Measurements from ENCODE around the gene MAP3K2.

MAP3K2 gene

DNA sequence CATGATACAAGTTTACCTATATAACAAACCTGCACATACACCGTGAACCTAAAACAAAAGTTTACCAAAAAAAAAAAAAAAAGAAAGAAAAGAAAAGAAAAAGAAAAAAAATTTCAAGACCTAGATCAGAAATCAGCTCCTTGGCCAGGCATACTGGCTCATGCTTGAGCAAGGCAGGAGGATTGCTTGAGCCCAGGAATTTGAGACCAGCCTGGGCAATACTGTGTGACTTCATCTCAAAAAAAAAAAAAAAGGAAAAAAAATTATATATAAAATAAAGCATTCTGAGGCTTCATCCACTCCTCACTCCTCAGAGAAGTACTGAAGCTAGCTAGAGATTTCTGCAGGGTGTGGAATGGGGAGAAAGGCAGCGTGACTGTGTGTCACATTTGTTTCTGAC lies 18.7 kb upstream of the MAP3K2 start:
- DNase-seq, result no peak

DNA sequence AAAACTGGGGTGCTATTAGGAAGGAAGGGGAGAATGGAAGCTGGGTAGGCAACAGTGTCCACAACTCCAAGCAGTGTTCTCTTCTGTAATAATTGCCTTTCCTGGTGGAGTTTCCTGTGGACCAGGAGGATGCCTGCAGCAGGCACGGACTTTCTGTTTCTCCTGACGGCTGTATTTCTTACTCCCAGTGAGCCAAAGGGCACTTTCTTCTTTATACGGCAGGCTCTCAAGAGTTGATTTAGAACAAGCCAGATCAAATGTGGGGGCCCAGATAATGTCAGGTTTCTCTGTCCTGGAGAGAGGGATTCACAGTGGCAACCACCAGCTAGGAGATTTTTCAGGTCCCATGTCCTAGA lies 17.5 kb upstream of the MAP3K2 start:
- no peak for DNase-seq

DNA sequence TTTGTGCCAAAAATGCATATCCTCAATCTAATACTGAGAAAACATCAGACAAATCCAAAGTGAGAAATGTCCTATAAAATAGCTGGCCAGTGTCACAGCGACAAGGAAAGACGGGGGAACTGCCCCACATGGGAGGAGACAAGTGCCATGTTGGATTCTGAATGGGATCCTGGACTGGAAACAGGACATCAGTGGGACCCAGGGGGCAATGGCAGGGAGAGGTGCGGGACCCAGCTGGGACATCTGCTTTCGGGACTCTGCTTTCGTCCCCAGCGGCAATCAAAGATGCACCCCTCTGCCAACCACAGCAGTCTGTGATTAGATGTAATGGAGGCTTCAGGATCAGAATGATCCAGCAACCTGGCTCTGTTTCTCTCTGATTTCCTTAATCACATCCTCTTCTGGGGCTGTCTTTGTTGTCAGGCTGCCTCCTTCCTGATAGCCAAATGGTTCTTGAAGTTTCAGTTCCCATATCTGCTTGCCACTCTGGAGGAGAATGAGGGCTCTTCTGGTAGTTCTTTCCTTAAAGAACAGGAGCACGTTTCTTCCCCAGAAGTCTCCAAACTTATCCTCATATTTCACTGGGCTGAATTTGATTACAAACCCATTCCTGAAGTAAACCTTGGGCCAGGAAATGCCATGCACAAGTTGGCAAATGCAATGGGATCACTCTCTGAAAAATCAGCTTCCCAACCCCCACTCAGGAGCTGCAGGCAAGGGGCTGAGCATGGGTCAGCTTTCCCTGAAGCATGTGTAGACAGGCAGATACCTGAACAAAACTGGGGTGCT lies 16.9 kb upstream of the MAP3K2 start:
- no peak for DNase-seq

DNA sequence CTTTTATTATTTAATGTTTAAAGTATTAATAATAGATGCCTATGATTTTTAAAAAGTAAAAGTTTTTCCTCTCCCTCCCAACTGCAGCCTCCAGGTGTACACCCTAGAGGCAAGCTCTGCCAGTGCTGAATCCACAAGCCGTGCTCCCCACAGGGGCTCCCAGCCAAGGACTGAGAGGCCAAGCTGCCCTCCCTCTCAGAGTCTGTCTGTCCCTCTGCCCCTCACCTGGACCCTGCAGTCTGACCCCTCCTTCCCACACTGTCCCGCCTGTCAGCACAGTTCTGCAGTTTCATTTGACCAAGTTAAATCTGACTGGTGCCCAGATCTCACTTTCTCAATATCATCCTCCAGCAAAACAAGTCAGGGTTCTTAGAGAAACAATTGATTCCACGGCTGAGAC lies 15.7 kb upstream of the MAP3K2 start:
- no peak for DNase-seq

DNA sequence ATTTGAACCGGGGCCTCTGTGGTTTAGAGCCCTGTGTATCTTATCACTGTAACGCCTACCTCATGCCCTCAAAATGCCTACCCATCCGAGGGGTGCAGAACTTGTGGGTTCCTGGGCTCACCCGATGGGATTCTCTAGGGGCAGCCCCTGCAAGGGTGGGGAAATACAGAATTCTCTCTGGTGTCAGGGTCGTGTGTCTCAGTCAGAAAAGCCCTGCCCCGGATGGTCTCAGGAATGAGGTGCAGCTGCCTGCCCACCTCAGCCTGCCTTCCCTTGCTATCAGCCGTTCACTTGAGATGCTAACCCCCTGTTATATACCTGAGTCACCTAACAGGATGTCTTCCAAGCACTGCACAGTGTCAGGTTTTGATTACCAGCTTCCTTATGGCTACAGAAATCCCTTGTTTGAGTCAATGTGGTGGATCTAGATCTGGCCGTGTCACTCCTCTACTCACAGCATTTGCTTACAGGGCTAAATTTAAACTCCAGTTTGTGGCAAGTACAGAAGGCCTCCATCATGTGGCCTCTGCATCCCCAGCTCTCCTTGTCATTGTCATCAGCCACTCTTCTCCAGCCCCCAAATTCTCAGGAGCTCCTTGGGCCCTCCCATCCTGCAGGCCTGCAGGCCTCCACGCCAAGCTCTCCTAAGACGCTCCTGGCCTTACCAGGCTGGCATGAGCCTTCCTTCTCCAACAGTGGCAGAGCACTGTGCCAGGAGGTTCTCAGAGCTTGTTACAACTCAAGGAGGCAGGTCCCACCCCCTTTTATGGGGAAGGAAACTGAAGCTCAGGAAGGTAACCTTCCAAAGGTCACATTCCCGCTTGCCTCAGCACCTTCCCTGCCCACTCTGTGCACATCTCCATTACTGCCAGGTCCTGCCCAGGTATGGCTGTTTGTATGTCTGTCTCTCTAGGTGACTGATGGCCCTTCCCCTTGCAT lies 14.3 kb upstream of the MAP3K2 start:
- no peak for DNase-seq

DNA sequence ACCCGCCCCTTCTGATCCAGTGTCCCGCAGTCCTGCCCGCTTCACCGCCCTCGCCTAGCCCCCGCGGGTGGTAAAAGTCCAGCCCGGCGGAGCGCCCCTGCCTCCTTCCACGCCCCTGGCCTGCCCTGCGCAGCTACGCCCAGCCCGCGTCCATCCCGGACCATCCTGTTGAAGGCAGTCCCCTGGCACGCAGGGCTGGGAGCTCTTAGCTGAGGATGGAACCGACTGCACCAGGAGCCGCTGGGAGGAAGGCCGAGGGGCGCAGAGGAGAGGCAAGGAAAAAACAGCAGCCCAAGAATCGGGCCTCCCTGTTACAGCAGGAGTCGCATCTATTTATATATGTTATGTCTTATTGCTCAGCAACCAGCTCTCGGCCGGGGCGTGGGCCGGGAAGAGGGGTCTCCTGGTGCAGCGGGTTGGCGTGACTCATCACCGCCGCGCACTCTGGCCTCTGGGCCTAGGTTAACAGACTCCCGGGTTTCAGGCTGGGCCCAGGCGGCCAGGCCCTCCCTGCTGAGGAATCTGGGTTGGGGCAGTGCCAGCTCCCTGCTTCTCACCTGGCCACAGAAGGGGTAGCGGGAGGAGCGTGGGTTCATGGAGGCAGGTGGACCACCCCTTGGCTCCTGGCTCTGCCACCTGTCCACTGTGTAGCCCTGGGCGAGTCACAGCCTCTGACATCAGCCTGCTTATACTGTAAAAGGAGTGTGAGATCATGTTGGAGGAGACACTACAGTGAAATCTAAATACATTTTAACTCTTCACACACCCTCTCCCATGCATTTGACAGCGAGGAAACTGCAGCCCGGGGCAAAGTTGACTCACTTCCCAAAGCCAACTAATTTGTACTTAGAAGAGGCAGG lies 13.4 kb upstream of the MAP3K2 start:
- DNase-seq, result no peak

DNA sequence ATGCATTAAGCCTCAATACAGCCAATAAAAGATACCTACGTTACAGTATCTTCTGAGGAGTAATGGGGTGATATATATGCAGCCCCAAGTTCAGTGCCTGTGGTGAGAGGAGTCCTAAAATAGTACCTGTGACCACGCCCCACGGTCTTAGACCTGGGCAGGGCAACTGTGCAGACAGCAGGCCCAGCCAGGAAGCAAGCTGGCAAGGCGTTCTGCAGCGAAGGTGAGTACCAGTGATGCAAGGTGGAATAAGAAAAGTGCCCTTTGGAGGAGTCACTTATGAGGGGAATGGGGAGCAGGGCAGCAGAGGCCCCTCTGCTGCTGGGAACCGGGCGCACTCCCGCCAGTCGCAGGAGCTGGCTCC lies 12.7 kb upstream of the MAP3K2 start:
- DNase-seq, result no peak

DNA sequence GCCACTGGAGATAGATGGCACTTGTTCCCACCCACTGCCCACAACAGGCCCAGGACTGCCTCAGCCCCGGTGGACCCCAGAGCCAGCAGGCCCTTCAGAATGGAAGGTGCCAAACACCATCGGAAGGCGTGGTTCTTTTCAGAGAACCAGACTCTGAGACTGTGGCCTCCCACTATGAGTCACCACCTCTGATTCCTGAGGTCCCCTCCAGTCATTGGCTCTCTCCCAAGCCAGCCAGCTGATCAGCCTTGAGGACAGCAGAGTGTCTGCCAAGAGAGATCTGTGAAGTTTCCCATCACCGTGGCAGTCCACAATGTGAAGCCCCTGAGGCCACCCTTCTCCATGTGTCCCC lies 10.4 kb upstream of the MAP3K2 start:
- no peak for DNase-seq

DNA sequence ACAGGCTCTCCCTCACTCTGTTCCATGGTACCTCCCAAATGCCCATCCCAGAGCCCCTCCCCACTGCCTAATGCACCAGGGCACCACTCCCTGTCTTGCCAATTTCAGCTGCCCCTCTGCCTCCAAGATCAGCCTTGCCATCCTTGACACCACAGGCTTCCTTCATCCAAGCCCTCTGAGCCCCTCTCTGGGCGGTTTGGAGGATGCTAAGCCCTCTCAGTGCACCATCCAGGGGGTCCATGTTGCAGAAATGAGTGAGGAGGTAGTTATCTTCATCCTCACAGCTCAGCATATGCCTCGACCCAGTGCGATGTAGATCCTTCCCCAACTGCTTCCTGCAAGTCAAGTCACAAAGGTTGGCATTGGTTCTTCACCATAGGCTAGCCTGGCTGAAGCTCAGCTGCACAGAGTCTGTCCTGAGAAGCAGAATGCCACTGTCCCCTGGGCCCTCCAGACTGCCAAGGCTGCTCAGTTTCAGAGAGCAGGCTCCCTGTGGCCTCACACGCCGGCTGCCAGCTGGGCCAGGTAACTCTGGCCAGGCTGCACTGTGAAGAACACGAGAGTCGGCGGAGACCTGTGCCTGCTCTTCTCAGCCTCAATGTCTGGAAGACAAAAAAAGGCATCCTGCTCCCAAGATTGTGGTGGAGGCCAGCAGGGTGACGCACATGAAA lies 9.9 kb upstream of the MAP3K2 start:
- no peak for DNase-seq

DNA sequence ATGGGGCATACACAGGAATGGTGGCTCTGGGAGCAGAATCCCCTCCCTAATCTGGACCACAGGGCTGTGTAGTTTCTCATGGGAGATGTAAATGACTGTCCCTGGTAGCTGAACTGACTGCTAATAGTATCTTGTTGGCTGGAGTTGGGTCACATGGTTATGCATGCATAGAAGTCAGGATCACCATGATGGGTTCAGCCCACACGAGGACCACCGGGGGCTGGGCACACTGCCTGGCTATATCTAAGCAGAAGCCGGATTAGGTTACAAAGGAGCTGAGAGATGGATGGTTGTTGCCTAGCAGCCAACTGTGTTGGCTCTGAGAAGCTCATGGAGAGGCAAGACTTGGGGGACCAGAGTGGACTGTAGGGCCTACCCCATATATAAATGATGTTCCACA lies 6.7 kb upstream of the MAP3K2 start:
- DNase-seq, result no peak

DNA sequence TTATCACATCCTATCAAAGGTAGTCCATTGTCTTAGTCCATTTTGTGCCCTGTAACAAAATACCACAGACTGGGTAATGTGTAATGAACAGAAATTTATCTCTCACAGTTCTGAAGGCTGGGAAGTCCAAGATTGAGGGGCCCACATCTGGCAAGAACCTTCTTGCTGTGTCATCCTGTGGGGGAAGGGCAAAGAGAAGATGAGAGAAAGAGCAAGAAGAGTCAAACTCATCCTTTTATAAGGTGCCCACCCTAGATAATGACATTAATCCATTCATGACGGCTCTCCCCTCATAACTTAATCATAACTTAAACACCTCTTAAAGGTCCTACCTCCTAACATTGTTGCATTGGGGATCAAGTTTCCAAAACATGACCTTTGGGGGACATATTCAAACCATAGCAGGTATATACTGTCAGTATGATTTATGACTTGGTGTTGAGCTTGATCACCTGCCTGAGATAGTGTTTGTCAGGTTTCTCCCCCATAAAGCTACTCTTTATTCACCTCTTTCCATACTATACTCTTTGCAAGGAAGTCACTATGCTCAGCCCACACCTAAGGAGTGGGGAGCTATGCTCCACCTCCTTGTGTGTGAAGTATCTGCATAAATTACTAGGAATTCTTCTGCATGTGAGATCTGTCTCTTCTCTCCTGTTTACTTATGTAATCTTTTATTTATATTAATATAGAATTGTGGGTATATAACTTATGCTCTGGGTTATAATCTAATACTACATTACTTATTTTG lies 5.2 kb upstream of the MAP3K2 start:
- no peak for DNase-seq

DNA sequence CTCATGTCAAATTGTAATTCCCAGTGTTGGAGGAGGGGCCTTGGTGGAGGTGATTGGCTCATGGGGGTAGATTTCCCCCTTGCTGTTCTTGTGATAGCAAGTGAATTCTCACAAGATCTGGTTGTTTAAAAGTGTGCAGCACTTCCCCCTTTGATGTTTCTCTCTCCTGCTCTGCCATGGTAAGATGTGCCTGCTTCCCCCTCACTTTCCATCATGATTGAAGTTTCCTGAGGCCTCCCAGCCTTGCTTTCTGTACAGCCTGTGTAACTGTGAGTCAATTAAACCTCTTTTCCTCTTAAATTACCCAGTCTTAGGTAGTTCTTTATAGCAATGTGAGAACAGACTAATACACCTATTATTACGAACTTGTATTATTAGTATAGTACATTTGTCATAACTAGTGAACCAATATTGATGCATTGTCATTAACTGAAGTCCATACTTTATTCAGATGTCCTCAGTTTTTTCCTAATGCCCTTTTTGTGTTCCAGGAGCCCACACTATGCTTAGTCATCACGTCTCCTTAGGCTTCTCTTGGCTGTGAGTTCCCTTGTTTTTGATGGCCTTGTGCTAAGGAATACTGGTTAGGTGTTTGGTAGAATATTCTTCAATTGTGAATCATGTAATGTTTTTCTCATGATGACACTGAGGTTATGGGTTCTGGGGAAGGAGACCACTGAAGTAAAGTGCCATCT lies 4.5 kb upstream of the MAP3K2 start:
- DNase-seq, result no peak

DNA sequence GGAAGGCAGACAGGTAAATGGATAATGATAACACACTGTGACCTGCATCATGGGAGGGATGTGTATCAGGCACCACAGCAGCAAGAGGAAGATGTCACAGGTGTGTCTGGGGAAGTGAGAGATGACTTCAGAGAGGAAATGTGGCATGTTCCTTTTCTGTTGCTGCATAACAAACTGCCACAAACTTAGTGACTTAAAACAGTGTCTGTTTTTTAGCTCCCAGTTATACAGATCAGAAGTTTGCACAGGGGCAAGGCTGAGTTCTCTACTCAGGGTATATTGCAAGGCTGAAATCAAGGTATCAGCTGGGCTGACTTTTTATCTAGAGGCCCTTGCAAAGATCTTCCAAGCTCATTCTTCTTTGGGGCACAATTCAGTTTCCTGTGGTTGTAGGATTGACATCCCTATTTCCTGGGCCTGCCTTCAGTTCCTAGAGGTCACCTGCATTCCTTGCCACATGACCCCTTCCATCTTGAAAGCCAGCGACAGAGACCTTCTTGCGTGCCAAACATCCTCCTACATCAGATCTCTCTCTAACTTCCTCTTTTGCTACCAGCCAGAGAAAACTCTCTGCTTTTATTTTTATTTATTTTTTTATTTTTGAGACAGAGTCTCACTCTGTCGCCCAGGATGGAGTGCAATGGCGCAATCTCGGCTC lies 2.1 kb upstream of the MAP3K2 start:
- DNase-seq, result no peak

DNA sequence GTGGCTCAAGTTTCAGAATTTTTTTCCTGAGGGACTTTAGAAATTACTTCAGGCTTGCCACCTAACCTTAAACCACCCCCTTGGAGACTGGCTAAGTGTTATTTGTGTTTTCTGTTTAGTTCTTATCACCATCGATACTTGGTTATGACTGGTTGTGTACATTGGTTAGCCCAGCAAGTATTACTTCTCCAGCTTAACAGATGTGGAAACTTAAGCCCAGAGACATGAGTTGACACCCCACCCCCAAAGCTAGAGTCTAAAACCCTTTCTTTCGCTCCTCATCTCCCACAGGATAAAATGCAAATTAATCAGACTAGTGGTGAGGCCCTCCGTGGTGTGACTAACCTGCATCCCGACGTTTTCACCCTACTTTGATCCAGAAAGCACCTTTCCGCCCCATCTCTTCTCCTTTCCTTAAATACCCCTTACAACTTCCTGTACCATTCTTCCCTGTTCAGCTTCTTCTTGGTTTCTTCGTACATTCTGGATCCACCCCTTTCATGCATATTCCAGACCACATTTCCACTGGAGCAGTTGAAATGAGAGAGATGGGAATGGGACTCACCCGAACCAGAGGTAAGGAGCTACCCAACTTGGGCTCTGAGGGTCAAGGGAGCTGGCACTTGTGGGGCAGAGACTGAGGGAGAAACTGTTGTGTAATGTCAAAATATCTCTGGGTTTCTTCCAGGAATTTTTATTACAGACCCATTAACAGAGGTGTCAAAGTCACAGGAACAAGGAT lies 819 bp upstream of the MAP3K2 start:
- DNase-seq, result no peak

DNA sequence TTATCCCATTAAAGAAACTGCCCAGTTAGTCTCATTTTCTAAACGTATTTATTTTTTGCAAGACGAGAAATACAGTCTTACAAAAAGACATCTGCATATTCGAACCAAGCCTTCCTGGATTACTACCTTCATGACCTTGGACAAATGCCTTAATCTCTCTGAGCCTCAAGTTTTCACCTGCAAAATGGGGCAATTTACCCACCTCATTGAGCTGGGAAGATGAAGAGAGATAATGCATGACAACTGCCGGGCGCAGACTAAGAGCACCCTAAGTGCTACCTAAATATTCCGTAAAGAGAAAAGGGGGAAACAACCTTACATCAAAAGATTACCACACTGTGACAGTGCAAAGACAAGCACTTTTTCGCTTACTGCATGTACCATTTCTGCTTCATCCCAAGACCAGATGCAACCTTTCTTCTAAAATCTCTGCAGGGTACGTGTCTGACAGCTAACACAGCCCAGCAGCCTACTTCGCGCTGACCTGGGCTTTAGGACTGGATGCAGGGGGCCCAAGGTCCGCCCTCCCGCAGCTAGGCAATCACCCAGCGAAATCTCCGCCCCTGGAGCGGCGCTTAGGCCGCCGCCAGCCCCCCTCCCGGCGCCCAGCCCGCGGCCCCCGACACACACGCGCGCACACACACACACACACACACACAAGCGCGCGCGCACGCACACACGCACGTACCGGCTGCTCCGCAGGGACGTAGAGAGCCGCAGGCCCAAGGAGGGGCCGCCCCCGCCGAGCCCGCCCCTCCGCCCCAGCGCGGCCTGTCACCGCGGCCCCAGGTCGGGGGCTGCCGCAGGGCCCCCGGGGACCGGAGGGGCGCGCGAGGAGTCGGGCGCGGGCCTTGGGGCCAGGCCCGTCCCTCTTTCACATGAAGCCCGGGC lies 766 bp downstream of the MAP3K2 start:
- peak; percentile 82 for DNase-seq

DNA sequence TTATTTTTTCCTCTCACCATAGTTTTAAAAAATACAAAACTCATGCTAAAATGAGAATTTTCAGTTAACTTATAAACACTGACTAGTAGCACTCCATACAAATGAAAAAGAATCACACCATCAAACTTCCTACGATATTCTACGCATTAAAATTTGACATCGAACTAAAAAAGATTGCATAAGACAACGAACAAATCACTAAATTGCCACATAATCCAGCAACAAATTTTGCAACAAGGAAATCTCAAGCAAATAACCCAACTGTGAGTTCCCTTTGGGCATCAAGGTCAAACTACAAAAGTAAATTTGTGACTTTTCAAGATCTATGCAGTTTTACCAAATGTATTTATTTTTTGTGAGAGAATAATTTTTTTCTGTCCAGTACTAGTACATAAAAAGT lies 1.5 kb downstream of the MAP3K2 start:
- no peak for DNase-seq

DNA sequence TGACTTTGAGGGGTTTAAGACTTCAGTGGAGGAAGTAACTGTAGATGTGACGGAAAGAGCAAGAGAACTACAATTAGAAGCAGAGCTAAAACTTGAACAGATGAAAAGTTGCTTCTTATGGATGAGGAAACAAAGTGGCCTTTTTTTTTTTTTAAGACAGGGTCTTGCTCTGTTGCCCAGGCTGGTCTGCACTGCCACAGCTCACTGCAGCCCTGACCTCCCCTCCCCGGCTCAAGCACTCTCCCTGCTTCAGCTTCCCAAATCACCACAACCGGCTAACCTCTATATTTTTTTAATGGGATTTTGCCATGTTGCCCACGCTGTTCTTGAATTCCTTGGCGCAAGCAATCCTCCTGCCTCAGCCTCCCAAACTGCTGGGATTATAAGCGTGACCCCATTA lies 3.2 kb downstream of the MAP3K2 start:
- DNase-seq, result no peak

DNA sequence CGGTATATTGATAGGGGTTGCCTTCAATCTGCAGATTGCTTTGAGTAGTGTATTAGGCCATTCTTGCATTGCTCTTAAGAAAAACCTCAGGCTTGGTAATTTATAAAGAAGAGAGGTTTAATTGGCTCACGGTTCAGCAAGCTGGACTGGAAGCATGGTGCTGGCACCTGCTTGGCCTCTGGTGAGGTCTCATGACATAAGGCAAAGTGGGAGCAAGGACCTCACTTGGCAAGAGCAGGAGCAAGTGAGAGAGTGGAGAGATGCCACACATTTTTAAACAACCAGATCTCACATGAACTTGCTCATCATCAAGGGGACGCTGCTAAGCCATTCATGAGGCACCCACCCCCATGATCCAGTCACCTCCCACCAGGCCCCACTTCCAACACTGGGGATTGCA lies 4.9 kb downstream of the MAP3K2 start:
- DNase-seq, result no peak

DNA sequence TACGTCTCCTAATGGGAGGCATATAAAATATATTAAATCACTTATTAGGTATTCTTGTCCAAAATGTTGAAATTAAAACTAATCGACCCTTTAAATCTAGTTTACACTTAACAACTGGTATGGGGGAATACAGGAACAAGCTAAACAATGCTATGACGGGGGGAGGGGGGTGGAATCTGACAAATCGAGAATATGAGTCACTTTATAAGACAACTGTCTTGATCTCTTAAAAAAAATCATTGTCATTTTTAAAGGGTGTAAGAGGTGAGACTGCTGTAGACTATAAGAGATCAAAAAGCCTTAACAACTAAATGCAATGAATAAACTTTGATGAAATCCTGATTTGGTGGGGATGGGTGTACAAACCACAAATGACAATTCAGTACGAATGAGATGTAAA lies 6.0 kb downstream of the MAP3K2 start:
- no peak for DNase-seq

Data from NCI-H1436 (cell line).